Adipocyte (in vitro differentiated cells): ENCODE results near the gene CYP2S1.
A peak's percentile ranks its signal among the peaks of the same experiment; 100 is the strongest.
"Not testable (repeated sequence)": the region's sequence is repeated elsewhere in the genome, so short reads cannot be mapped to it uniquely, and the experiment has no call there.

Experiments used
- DNase-seq: peaks from one replicate; pipeline ENCODE4 v3.0.0-alpha.2; 2015; ENCODE audit warnings: low read depth
- H3K27me3 ChIP-seq: replicated peaks from 2 replicates; pipeline ENCODE4 v1.7.0; 2013; ENCODE audit warnings: mild to moderate bottlenecking, low read length, moderate library complexity; ENCODE audit not compliant: control insufficient read depth, insufficient read depth
- H3K36me3 ChIP-seq: 2 replicates; pipeline ENCODE4 v1.7.0; 2013; ENCODE audit warnings: low read length, mild to moderate bottlenecking, moderate library complexity; ENCODE audit not compliant: control insufficient read depth, insufficient read depth, severe bottlenecking
- H3K4me1 ChIP-seq: 2 replicates; pipeline ENCODE4 v1.7.0; 2013; ENCODE audit warnings: mild to moderate bottlenecking, low read length, moderate library complexity; ENCODE audit not compliant: control insufficient read depth, insufficient read depth
- H3K4me3 ChIP-seq: 2 replicates; pipeline ENCODE4 v1.7.0; 2013; ENCODE audit warnings: mild to moderate bottlenecking, low read length, moderate library complexity
- H3K9ac ChIP-seq: 2 replicates; pipeline ENCODE4 v1.7.0; 2013; ENCODE audit warnings: mild to moderate bottlenecking, low read length, moderate library complexity
- H3K9me3 ChIP-seq: 2 replicates; pipeline ENCODE4 v1.7.0; 2013; ENCODE audit warnings: mild to moderate bottlenecking, low read length, moderate library complexity; ENCODE audit not compliant: control insufficient read depth

CYP2S1 gene

GRCh38 chr19:41203371-41203770 lies 10.4 kb downstream of the CYP2S1 start:
- Histone ChIP-seq H3K36me3 (no peaks in the 10 kb centered on the region), H3K4me3 (no peak overlapping the region), H3K27me3 (no peaks in the 10 kb centered on the region), H3K4me1 (peaks cover 13% of the 10 kb centered on the region), H3K9ac (no peak overlapping the region), H3K9me3 (no peaks in the 10 kb centered on the region)
- no peak for DNase-seq

GRCh38 chr19:41204338-41204737 lies 11.3 kb downstream of the CYP2S1 start:
- H3K4me3 ChIP-seq, H3K36me3 ChIP-seq, H3K9ac ChIP-seq, H3K9me3 ChIP-seq, H3K27me3 ChIP-seq: not testable (repeated sequence)
- peak; percentile 93 for DNase-seq
- H3K4me1 ChIP-seq = peaks cover 13% of the 10 kb centered on the region

GRCh38 chr19:41205995-41206394 lies 13.0 kb downstream of the CYP2S1 start:
- Histone ChIP-seq H3K27me3 (no peaks in the 10 kb centered on the region), H3K36me3 (no peaks in the 10 kb centered on the region), H3K9ac (no peak overlapping the region), H3K9me3 (no peaks in the 10 kb centered on the region), H3K4me3 (no peak overlapping the region), H3K4me1 (peaks cover 13% of the 10 kb centered on the region)
- no peak for DNase-seq

- H3K9ac ChIP-seq = no peak overlapping the region
- H3K27me3 ChIP-seq = no peaks in the 10 kb centered on the region
- peaks cover 13% of the 10 kb centered on the region for H3K4me1 ChIP-seq
- H3K36me3 ChIP-seq = no peaks in the 10 kb centered on the region
- no peak for DNase-seq
- no peaks in the 10 kb centered on the region for H3K9me3 ChIP-seq
- no peak overlapping the region for H3K4me3 ChIP-seq
Observed at GRCh38 chr19:41206456-41206855, 13.4 kb downstream of the CYP2S1 start.

- DNase-seq = no peak
- H3K4me3 ChIP-seq = peak overlapping the region; percentile 47
- peak overlapping the region; percentile 60 for H3K9ac ChIP-seq
- peaks cover 13% of the 10 kb centered on the region for H3K4me1 ChIP-seq
- no peaks in the 10 kb centered on the region for H3K27me3 ChIP-seq
- H3K36me3 ChIP-seq = no peaks in the 10 kb centered on the region
- no peaks in the 10 kb centered on the region for H3K9me3 ChIP-seq
Observed at GRCh38 chr19:41206926-41207750, 14.1 kb downstream of the CYP2S1 start.

GRCh38 chr19:41214161-41214560 lies 21.1 kb downstream of the CYP2S1 start:
- Histone ChIP-seq H3K9ac (no peak overlapping the region), H3K4me1 (peaks cover 4% of the 10 kb centered on the region), H3K9me3 (no peaks in the 10 kb centered on the region), H3K27me3 (no peaks in the 10 kb centered on the region), H3K36me3 (no peaks in the 10 kb centered on the region), H3K4me3 (no peak overlapping the region)
- no peak for DNase-seq

GRCh38 chr19:41217741-41218140 lies 24.7 kb downstream of the CYP2S1 start:
- H3K4me3 ChIP-seq = no peak overlapping the region
- H3K27me3 ChIP-seq = no peaks in the 10 kb centered on the region
- peaks cover 26% of the 10 kb centered on the region for H3K4me1 ChIP-seq
- DNase-seq = no peak
- H3K9ac ChIP-seq = no peak overlapping the region
- H3K9me3 ChIP-seq = no peaks in the 10 kb centered on the region
- H3K36me3 ChIP-seq = peaks cover 16% of the 10 kb centered on the region

- no peak for DNase-seq
- Histone ChIP-seq H3K4me1 (peaks cover 28% of the 10 kb centered on the region), H3K36me3 (peaks cover 16% of the 10 kb centered on the region), H3K4me3 (peak overlapping the region; percentile 85), H3K9me3 (no peaks in the 10 kb centered on the region), H3K9ac (peak overlapping the region; percentile 87), H3K27me3 (no peaks in the 10 kb centered on the region)
Observed at GRCh38 chr19:41218249-41218614, 25.2 kb downstream of the CYP2S1 start.

GRCh38 chr19:41218615-41219507 lies 25.8 kb downstream of the CYP2S1 start, which contains the start of gene AXL:
Gene AXL (plus strand): TSS chr19:41219223. CDS start chr19:41219393, 170 bp downstream.
- H3K27me3 ChIP-seq = no peaks in the 10 kb centered on the region
- peak; percentile 88 for DNase-seq
- peaks cover 16% of the 10 kb centered on the region for H3K36me3 ChIP-seq
- peak within 1 kb of the TSS; percentile 85 for H3K4me3 ChIP-seq
- H3K9ac ChIP-seq = peak within 1 kb of the TSS; percentile 87
- no peaks in the 10 kb centered on the region for H3K9me3 ChIP-seq
- H3K4me1 ChIP-seq = peaks cover 34% of the 10 kb centered on the region

GRCh38 chr19:41219924-41220567 lies 27.0 kb downstream of the CYP2S1 start:
- peak; percentile 80 for DNase-seq

GRCh38 chr19:41220811-41221210 lies 27.8 kb downstream of the CYP2S1 start:
- H3K9ac ChIP-seq = peak overlapping the region; percentile 87
- peaks cover 25% of the 10 kb centered on the region for H3K36me3 ChIP-seq
- H3K27me3 ChIP-seq = no peaks in the 10 kb centered on the region
- no peaks in the 10 kb centered on the region for H3K9me3 ChIP-seq
- H3K4me3 ChIP-seq = peak overlapping the region; percentile 85
- peaks cover 51% of the 10 kb centered on the region for H3K4me1 ChIP-seq
- DNase-seq = peak; percentile 28

More at GRCh38 chr19:41219924-41220567, 27.0 kb downstream of the CYP2S1 start:
- H3K36me3 ChIP-seq = peaks cover 24% of the 10 kb centered on the region
- peak overlapping the region; percentile 85 for H3K4me3 ChIP-seq
- no peaks in the 10 kb centered on the region for H3K27me3 ChIP-seq
- peaks cover 43% of the 10 kb centered on the region for H3K4me1 ChIP-seq
- no peaks in the 10 kb centered on the region for H3K9me3 ChIP-seq
- peak overlapping the region; percentile 87 for H3K9ac ChIP-seq
